Keratinocyte (primary cell): ENCODE measurements around the gene INTS3.

Experiments
- CTCF ChIP-seq, 3 experiments: IDR thresholded peaks in 1 of 3; conservative IDR thresholded peaks in 1 of 3; optimal IDR thresholded peaks in 1 of 3; 2 replicates in 2 of 3; 3 replicates in 1 of 3; pipeline versions ENCODE3 to v1.5.1; 2011; ENCODE audit warnings: low read length in 3 of 3, mild to moderate bottlenecking in 3 of 3, moderate library complexity in 2 of 3, control low read depth in 1 of 3, inconsistent platforms in 1 of 3; ENCODE audit not compliant: insufficient read depth in 2 of 3; ENCODE audit errors: extremely low read depth in 1 of 3
- EZH2 ChIP-seq: IDR thresholded peaks from one replicate; pipeline ENCODE4 v1.6.1; 2012; ENCODE audit warnings: inconsistent platforms, mild to moderate bottlenecking, low read length, moderate library complexity

DNA sequence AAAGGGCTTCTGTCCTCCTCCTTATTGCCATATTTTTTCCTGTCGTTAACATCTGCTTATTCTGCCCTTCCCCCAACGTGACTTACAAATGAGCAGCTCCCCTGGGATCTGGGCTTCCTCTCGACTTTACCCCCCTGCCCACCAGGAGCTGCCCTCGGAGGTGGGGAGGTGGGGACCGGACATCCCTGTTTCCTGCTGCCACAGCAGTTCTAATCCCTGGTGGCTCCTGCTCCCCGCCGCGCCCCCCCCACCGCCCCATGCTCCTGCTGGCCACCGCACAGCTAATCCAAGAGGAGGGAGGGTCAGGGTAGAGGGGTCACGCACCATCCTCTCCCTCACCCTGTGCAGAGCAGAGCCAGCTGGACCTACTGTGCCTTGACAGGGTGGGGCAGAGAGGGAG lies 42.9 kb downstream of the INTS3 start:
- TF ChIP-seq CTCF (optimal IDR thresholded peaks at IDR 0.05 in 1 of 3, IDR thresholded peaks at IDR 0.05 in 1 of 3, conservative IDR thresholded peaks at IDR 0.05 in 1 of 3; ENCODE audit: extremely low read depth in 1 of 3, insufficient read depth in 2 of 3, low read length in 3 of 3) (no peak), EZH2 (no peak)
